NCI-H1436 (cell line): ENCODE data around the gene ZNG1F.
"Not testable (repeated sequence)": the region's sequence is repeated elsewhere in the genome, so short reads cannot be mapped to it uniquely, and the experiment has no call there.

ENCODE experiments used
- DNase-seq: peaks from one replicate; lab custom pipeline; 2025; lab: John Stamatoyannopoulos, UW

The ZNG1F gene

DNA sequence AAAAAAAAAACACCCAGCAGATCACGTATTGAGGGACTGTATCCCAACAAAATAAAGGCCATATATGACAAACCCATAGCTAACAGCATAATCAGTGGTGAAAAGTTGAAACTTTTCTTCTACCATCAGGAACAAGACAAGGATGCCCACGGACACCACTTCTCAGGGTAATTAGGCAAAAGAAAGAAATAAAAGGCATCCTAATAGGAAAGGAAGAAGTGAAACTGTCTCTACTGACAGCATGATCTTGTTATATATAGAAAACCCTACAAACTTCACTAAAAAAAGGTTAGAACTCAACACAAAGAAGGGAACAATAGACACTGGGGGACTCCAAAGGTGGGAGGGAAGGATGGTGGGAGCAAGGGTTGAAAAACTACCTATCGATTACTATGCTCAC lies 102.9 kb downstream of the ZNG1F start:
- not testable (repeated sequence) for DNase-seq

DNA sequence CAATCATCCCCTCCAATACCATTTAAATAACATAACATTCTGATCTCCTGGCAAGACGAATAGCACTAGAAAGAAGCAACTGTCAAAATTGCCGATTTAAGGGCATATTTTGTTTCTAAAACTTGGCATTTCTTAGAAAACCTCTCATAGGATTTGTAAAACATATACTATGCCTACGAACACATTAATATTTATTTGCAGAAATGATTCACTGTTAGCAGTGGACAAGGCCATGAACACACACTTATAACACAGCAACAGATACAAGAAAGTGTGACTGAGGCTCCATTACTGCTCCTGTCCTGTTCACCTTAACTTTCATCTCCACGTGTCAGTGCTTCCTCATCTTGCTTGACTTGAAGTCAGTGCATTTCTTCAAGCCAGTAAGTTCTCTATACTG lies 106.8 kb downstream of the ZNG1F start:
- DNase-seq, result not testable (repeated sequence)
